GM18951 (cell line): ENCODE data around the gene USP47.

Experiments used
- POLR2A ChIP-seq: IDR thresholded peaks from 4 replicates; pipeline ENCODE4 v1.6.1; 2011; ENCODE audit warnings: mild to moderate bottlenecking; ENCODE audit not compliant: insufficient read length, insufficient read depth; ENCODE audit errors: extremely low read depth
- in situ Hi-C: fragments of 300-500 bp; cut with MboI; formaldehyde crosslinking; loops from one replicate; pipeline ENCODE4 v1.12.0; 2022; ENCODE audit warnings: low sequenced_read_pairs, mixed read lengths, inconsistent platforms; ENCODE audit not compliant: unreplicated experiment

USP47 gene

GRCh38 chr11:11860103-11860979 lies 18.6 kb downstream of the USP47 start:
- in situ Hi-C loops, result no loop called here
- TF ChIP-seq POLR2A, result no peak

GRCh38 chr11:11862999-11863398 lies 21.2 kb downstream of the USP47 start:
- in situ Hi-C loops, result no loop called here
- no peak for TF ChIP-seq POLR2A

- in situ Hi-C loops, result no loop called here
- no peak for TF ChIP-seq POLR2A
These were observed 22.6 kb downstream of the USP47 start for GRCh38 chr11:11864332-11864731.

GRCh38 chr11:11864803-11865202 lies 23.0 kb downstream of the USP47 start:
- in situ Hi-C loops, result no loop called here

GRCh38 chr11:11865449-11865848 lies 23.7 kb downstream of the USP47 start:
- no peak for TF ChIP-seq POLR2A
- in situ Hi-C loops, result no loop called here

More at GRCh38 chr11:11864803-11865202, 23.0 kb downstream of the USP47 start:
- TF ChIP-seq POLR2A, result no peak

- TF ChIP-seq POLR2A, result no peak
- in situ Hi-C loops, result no loop called here
These were observed 24.4 kb downstream of the USP47 start for GRCh38 chr11:11866203-11866602.

- TF ChIP-seq POLR2A, result no peak
- in situ Hi-C loops, result no loop called here
These were observed 25.9 kb downstream of the USP47 start for GRCh38 chr11:11867720-11868119.

- no peak for TF ChIP-seq POLR2A
- in situ Hi-C loops, result no loop called here
These were observed 30.2 kb downstream of the USP47 start for GRCh38 chr11:11871991-11872401.

GRCh38 chr11:11876458-11876857 lies 34.7 kb downstream of the USP47 start:
- no peak for TF ChIP-seq POLR2A
- in situ Hi-C loops, result no loop called here

- in situ Hi-C loops, result no loop called here
- TF ChIP-seq POLR2A, result no peak
These were observed 38.4 kb downstream of the USP47 start for GRCh38 chr11:11880179-11880578.

- TF ChIP-seq POLR2A, result no peak
- in situ Hi-C loops, result no loop called here
These were observed 40.8 kb downstream of the USP47 start for GRCh38 chr11:11882539-11882938.

- in situ Hi-C loops, result no loop called here
- no peak for TF ChIP-seq POLR2A
These were observed 42.6 kb downstream of the USP47 start for GRCh38 chr11:11884351-11884750.

- no peak for TF ChIP-seq POLR2A
- in situ Hi-C loops, result no loop called here
These were observed 43.2 kb downstream of the USP47 start for GRCh38 chr11:11884774-11885481.

- no peak for TF ChIP-seq POLR2A
- in situ Hi-C loops, result no loop called here
These were observed 52.7 kb downstream of the USP47 start for GRCh38 chr11:11894486-11894885.
